Hematopoietic multipotent progenitor cell treated with erythropoietin and hydrocortisone succinate and interleukin-3 and kit ligand, for 17 days (in vitro differentiated cells): ENCODE measurements around the gene UNC45A.
"Not testable (repeated sequence)": the region's sequence is repeated elsewhere in the genome, so short reads cannot be mapped to it uniquely, and the experiment has no call there.

ENCODE experiments used
- DNase-seq: peaks from one replicate; pipeline ENCODE4 v3.0.0-alpha.2; 2015; ENCODE audit warnings: low spot score

UNC45A gene

DNA sequence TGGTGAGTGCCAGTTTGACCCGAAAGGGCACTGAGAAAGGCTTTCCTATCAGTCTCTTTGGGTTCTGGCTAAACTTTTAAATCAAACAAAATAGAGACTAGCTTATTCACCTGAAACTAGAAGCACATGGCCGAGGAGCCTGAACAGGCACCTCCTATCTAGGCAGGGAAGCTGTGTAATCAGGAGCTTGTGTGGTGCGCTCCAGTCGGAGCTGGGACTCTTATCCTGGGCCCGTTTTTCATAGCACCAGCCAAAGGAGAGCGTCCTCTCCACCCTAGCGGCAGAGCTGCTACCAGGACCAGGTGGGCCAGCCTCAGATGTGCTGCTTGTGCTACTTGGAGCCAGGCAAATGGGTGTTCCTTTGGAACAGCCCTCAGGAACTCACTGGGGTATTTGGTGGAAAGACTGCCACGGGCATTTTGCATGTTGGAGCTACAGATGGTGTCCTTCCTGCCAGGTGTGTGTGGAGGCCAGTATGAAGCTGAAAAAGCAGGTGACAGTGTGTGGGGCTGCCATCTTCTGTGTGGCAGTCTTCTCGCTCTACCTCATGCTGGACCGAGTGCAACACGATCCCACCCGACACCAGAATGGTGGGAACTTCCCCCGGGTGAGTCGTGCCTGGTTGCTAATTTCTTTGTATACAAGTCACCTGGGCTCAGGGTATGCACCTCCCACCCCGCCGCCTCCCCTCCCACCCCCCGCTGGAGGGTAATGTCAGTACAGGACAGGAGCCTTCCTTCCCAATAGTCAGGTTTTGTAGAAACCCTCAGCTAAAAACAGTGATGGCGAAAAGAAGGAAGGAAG lies 31.1 kb upstream of the UNC45A start:
- peak; percentile 80 for DNase-seq

DNA sequence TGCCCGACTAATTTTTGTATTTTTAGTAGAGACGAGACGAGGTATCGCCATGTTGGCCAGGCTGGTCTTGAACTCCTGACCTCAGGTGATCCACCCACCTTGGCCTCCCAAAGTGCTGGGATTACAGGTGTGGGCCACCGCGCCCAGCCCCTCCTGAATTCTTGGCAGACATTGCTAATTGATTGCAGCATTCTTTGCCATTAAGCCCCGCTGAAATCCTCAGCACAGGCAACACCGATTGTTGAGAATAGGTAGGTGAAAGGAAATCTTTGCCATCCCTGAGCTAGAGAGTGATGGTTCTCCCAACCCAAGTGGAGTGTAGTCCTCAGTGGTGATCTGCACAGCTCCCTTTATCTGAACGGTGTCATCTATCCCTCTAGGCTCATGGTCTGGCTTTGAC lies 30.3 kb upstream of the UNC45A start:
- no peak for DNase-seq

DNA sequence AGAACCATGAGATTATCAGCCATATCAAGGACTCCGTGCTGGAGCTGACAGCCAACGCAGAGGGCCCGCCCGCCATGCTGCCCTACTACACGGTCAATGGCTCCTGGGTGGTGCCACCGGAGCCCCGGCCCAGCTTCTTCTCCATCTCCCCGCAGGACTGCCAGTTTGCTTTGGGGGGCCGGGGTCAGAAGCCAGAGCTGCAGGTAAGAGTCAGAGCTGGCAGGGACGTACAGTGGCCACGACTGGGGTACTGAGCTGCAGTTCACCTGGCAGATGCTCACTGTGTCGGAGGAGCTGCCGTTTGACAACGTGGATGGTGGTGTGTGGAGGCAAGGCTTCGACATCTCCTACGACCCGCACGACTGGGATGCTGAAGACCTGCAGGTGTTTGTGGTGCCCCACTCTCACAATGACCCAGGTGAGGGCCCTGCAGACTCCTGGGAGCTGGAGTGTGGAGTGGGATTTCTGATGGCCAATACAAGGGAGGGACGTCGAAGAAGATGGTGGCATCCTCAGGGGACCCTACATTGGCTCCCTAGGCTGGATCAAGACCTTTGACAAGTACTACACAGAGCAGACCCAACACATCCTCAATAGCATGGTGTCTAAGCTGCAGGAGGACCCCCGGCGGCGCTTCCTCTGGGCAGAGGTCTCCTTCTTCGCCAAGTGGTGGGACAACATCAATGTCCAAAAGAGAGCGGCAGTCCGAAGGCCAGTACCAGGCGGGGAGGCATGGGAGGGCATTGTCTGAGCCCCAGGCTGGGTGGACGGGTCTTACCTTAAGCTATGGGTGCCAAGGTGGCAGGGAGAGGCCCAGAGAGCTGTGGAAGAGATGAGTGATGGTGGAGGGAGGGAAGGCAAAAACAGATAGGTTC lies 29.5 kb upstream of the UNC45A start:
- no peak for DNase-seq

DNA sequence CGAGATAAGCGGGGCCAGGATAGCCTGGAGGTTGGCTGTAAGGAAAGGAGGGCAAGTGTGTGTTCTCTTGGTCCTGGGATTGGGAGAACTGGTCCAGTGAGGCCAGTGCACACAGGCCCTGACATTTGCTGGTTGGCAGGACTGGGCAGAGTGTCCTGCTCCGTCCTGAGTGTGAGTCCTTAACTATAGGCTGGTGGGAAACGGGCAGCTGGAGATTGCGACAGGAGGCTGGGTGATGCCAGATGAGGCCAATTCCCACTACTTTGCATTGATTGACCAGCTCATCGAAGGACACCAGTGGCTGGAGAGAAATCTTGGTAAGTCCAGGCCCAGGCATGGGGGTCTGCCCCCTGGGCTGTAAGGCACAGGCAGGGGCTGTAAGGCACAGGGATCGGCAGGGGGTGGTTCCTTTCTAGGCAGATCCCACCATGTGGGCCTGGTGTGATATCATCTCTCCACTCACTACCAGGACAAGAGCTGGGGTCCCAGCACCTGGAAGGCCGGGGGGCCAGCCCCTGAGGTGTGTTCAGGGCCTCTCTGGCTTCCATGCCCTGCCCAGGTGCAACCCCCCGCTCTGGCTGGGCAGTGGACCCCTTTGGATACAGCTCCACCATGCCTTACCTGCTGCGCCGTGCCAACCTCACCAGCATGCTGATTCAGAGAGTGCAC lies 28.8 kb upstream of the UNC45A start:
- no peak for DNase-seq

DNA sequence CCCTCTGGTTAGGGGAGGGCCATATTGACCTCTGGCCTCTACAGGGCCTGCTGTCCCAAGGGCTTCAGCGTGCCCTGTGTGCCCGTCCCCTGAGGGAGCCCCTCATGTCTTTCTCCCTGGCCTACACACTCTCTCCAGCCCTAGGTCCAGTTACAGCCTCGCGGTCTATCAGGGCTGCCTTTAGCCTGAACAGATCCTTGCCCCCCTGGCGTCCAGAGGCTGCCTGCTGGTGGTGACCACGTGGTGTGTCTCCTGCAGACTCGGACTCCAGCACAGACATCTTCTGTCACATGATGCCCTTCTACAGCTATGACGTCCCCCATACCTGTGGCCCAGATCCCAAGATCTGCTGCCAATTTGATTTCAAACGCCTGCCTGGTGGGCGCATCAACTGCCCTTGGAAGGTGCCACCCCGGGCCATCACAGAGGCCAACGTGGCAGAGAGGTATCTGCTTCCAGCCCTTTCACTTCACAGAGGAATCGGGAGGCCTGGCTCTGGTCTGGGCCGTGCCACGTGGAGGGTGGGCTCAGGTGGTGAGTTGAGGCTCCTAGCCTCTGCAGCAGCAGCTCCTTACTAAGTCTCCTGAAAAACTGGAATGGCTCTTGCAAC lies 27.9 kb upstream of the UNC45A start:
- no peak for DNase-seq

DNA sequence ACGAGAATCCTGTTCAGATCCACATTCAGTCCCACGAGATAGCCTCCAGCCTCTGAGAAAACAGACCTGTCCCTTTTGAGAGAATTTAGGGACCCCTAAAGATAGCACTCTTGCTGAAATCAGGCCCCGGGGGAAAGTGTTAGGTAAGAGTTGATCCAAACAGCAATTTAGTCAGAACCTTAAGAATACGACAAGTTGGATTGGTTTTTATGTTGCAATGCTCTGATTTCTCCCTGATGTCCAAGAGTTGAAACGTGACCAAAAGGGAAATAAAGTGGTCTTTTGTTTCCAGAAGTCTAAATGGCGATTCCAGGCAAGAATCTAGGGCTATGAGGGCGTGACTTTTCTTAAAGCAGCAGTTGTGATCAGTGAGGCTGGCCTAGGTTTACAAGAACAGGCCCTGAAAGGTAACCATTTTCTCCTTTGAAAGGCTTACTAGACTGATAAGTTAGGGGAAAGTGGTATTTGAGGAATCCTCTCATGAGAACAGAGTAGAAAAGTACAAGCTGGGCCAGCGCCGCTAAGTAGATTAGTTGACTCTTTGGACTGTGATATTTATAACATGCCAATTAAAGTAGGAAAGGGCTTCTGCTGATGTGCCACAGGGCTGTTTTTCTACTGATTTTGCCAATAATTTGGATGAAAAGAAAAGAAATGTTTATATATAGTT lies 27.1 kb upstream of the UNC45A start:
- no peak for DNase-seq

DNA sequence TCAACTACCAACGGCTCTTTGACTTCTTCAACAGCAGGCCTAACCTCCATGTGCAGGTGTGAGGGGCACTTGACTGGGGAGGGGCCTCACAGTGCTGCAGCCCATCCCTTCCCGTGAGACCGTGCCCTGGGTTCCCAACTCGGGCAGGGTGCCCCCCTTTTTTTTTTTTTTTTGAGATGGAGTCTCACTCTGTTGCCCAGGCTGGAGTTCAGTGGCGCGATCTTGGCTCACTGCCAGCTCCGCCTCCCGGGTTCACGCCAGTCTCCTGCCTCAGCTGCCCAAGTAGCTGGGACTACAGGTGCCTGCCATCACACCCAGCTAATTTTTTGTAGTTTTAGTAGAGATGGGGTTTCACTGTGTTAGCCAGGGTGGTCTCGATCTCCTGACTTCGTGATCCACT lies 25.6 kb upstream of the UNC45A start:
- DNase-seq, result not testable (repeated sequence)

DNA sequence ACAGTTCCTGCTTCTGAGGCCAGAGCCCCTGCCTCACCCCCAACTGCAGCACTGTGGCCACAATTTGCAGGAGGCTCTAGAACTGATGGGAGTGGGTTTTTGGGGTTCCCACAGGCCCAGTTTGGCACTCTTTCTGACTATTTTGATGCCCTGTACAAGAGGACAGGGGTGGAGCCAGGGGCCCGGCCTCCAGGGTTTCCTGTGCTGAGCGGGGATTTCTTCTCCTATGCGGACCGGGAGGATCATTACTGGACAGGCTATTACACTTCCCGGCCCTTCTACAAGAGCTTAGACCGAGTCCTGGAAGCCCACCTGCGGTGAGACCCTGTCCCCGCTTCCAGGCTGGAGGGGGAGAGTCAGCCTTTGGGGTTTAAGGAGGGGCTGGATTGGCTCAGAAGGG lies 25.1 kb upstream of the UNC45A start:
- DNase-seq, result no peak

DNA sequence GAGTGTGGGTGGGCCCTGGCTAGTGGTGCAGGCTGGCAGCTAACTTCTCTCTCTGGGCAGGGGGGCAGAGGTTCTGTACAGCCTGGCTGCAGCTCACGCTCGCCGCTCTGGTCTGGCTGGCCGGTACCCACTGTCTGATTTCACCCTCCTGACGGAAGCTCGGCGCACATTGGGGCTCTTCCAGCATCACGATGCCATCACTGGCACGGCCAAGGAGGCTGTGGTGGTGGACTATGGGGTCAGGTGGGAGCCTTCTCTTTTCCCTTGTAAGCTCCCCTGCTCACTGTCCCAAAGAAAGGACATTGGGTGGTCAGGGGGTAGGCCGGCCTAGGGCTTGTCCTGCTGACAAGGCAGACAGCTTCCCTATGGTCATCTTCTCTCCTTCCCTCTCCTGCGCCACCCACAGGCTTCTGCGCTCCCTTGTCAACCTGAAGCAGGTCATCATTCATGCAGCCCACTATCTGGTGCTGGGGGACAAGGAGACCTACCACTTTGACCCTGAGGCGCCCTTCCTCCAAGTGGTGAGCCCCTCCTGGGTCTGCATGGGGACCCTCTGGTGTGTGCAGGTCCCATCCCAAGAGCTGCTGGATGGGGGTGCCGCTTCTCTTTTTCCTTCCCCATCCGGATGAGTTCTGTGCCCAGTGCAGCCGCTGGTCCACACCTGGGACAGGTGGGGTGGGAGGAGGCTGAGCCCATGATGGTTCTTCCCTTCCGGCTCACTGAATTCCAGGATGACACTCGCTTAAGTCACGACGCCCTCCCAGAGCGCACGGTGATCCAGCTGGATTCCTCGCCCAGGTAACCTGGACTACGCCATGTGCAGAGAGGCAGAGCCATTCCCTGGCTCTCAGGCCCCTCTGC lies 24.4 kb upstream of the UNC45A start:
- no peak for DNase-seq

DNA sequence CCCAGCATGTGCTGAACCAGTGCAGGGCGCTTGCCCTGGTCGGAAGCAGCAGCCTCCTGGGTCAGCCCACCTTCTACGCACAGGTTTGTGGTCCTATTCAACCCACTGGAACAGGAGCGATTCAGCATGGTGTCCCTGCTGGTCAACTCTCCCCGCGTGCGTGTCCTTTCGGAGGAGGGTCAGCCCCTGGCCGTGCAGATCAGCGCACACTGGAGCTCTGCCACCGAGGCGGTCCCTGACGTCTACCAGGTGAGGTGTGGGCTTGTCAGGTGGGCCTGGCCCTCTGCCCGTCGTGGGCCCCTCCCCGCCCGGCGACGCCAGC lies 23.8 kb upstream of the UNC45A start:
- no peak for DNase-seq

DNA sequence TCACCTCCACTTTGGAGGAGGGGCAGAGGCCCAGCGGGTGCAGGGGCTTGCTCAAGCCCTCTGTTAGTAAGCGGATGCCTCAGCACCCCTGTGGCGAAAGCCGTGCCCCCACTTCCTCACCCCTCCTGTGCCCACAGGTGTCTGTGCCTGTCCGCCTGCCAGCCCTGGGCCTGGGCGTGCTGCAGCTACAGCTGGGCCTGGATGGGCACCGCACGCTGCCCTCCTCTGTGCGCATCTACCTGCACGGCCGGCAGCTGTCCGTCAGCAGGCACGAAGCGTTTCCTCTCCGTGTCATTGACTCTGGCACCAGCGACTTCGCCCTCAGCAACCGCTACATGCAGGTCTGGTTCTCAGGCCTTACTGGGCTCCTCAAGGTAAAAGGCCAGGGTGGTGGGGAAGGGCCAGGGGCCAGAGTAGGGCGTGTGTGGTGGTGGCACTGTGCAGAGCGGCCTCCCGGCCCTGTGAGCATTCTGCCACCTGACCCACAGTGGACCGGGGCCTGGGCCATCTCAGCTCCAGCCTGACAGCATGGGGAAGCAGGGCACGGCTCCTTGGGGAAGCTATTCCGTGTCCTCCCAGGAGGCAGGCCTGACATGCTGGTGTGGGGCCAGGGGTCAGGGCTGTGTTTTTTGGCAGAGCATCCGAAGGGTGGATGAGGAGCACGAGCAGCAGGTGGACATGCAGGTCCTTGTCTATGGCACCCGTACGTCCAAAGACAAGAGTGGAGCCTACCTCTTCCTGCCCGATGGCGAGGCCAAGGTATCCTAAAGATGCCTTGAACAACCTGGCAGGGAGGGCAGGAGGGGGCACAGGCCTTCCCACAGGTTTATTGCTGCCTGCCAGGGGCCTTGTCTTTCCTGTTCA lies 22.9 kb upstream of the UNC45A start:
- DNase-seq, result no peak

DNA sequence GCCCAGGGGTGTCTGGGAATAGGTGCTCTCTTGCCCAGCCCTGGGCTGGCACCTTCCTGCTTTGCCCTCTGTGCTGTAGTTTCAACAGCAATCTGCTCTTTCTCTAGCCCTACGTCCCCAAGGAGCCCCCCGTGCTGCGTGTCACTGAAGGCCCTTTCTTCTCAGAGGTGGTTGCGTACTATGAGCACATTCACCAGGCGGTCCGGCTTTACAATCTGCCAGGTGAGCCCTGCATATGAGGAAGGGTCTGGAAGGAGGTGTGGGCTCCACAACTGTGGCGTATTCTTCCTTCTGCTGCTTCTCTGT lies 22.4 kb upstream of the UNC45A start:
- DNase-seq, result no peak

DNA sequence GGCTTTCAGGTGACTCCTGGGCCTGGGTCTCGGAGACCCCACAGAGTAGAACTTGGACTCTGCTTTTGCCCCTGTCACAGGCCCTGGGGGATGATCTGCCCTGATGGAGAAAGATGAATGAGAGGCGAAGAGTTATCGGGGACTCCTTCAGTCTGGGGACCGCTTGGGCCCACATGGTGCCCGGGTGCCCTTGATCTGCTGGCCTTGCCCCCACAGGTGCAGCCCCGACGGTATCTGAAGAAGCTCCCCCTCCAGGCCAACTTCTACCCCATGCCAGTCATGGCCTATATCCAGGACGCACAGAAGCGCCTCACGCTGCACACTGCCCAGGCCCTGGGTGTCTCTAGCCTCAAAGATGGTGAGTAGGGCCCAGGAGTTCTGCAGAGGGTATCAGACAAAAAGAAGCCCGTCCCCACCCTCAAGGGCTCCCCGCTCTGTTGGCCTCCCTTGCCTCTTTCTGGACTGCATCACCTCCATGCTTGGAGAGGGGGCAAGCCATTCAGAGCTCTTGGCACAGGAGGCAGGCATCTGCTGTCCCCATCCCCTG lies 21.6 kb upstream of the UNC45A start:
- no peak for DNase-seq

DNA sequence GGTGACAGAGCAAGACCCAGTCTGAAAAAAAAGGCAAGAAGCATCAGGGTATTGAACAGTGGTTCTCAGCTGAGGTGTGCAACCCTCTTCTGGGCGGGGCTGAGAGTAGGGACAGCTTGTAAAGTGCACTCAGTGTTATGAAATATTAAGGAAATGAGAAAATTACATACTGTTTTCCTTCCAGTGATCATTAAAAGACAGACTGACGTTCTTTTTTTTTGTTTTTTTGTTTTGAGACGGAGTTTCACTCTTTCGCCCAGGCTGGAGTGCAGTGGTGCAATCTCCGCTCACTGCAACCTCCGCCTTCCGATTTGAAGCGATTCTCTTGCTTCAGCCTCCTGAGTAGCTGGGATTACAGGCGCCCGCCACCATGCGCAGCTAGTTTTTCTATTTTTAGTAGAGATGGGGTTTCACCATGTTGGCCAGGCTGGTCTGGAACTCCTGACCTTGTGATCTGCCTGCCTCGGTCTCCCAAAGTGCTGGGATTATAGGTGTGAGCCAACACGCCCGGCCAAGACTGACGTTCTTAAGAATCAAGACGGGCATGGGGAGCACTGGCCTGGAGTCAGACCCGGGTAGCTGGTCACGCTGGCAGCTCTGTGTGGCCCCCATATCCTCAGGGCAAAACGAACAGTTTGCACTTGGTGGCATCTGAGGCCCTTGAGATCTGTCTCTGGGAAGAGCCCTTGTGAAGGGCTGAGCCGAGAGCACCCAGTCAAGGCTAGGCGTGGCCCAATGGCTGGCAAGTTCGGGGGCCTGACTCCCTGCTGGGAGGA lies 20.6 kb upstream of the UNC45A start:
- no peak for DNase-seq

DNA sequence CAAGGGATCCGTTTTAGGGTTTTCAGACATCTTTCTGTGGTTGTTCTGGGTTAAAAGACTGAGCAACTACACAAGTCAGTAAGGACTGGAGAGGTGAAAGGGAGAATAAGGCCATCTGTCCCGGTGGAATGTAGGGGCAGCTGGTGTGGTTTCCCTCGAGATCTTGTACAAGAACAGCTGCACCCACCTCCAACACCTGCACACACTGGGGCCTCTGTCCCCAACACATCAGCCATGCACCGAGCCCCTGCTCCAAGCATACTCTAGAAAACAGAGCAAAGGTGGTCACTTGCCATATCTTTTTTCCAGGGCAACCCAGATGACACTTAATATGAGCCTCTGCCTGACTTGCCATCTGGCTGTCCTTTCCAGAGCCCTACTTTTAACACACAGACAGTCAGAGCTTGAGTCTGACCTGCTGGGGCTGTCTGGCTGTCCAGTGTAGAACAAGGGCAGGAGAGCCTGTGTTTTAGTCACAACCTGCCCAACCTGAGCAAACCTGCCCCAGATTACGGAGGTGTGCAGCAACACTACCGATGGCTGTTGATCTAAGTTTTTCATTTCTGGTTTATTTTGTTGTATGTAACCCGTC lies 19.8 kb upstream of the UNC45A start:
- no peak for DNase-seq

DNA sequence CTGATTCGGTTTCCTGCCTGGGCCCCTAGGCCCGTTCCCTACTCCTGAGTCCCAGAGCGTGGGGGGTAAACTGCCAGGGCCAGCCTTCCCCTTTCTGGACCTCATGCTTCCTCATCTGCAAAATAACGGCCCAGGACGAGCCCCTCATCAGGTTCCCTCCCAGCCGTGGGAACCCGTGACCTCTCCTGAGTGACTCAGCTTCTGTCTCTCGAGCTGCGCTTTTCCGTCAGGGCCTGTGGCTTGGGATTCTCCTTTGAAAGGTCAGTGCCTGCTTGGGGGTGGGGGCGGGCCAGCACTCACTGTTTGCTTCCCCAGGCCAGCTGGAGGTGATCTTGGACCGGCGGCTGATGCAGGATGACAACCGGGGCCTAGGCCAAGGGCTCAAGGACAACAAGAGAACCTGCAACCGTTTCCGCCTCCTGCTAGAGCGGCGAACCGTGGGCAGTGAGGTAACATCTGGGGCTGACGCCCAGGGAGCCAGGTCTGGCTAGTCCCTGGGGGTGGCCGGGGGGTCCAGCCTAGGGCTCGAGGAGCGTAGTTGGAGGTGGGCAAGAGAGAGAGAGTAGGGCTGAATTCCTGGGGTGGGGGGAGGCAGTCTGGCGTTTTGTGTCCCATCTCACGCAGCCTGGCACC lies 19.2 kb upstream of the UNC45A start:
- DNase-seq, result no peak

DNA sequence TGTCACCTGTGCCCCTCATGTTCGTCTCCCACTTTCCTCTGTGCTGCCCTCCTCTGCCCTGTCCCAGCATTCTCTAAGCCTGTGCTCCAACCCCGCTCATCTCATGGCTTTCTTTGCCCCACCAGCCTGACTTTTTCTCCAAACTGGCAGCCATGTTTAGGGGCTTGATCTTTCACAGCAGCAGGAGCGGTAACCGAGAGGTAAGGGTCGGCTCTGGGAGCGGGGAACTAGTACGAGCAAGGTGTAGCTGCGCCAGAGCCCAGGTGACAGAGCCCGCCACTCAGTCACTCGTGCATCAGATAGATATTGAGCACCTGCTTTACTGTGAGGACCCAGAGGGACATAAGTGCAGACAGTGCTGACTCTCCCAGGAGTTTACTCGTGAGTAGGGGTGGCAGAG lies 18.6 kb upstream of the UNC45A start:
- no peak for DNase-seq

DNA sequence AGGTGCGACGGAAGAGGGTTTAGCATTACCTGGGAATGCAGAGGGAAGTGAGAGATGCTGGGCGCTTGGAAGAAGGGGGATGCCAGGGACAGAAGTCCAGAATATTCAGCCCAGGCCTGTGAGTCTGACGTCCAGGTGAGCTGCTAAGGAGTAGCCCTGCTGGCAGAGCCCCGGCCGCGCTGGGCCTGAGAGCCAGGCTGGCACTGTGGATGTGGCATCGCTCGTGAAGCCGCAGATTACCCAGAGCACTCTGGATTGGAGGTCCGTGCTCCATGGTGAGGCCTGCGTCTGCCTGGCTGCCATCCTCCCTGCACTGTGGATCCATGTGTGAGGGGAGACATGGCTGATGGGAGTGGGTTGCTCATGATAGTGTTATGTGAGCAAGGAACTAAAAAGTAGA lies 17.5 kb upstream of the UNC45A start:
- no peak for DNase-seq
